Measurements from ENCODE around the gene HECA. TPM values are rescaled to one million over a fixed set of nuclear protein-coding genes. Genes with fewer than 3 reads are reported as not detected.

HECA gene, protein sequence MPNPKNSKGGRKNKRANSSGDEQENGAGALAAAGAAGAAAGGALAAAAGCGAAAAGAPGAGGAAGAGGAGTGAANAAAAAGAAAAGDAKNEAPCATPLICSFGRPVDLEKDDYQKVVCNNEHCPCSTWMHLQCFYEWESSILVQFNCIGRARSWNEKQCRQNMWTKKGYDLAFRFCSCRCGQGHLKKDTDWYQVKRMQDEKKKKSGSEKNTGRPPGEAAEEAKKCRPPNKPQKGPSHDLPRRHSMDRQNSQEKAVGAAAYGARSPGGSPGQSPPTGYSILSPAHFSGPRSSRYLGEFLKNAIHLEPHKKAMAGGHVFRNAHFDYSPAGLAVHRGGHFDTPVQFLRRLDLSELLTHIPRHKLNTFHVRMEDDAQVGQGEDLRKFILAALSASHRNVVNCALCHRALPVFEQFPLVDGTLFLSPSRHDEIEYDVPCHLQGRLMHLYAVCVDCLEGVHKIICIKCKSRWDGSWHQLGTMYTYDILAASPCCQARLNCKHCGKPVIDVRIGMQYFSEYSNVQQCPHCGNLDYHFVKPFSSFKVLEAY
- 7.9 TPM for polyA plus RNA-seq (2013, experiment 1 of 2)
- polyA plus RNA-seq (2013, experiment 2 of 2), result 8.0 TPM

GRCh38 chr6:139134817-139135577 lies at the start of gene HECA:
TSS of gene HECA (plus strand) at chr6:139135080. CDS start at chr6:139135397, 317 bp downstream.
- no peak within 1 kb of the TSS for H3K4ac ChIP-seq (ENCODE audit: low read length)
- no peak within 1 kb of the TSS for H4K91ac ChIP-seq (ENCODE audit: low read depth, low read length, poor library complexity)
- H3K36me3 ChIP-seq (replicated peaks in 1 of 2; ENCODE audit: control insufficient read depth in 2 of 2, insufficient read depth in 2 of 2, low read length in 2 of 2), result no peaks in the 10 kb centered on the region
- no peak within 1 kb of the TSS for H2AK5ac ChIP-seq (ENCODE audit: low read depth, low read length)
- no peaks in the 10 kb centered on the region for H3K4me1 ChIP-seq (ENCODE audit: control insufficient read depth in 2 of 2, insufficient read depth in 1 of 2, low read depth in 1 of 2, low read length in 2 of 2)
- H3K18ac ChIP-seq (ENCODE audit: low read length), result peak within 1 kb of the TSS; percentile 96
- H3K9ac ChIP-seq (ENCODE audit: low read depth, low read length, poor library complexity), result peak within 1 kb of the TSS; percentile 91
- H3K14ac ChIP-seq (ENCODE audit: low read length), result peak within 1 kb of the TSS; percentile 89
- peak within 1 kb of the TSS; percentile 93 for H2AFZ ChIP-seq (ENCODE audit: low read length)
- H3K4me3 ChIP-seq (ENCODE audit: low read length in 2 of 2), result peak within 1 kb of the TSS; percentile 77 to 99
- H3K27ac ChIP-seq (replicated peaks; ENCODE audit: low read length), result no peak within 1 kb of the TSS
- no peaks in the 10 kb centered on the region for H3K79me1 ChIP-seq (ENCODE audit: low read depth, low read length)
- H2BK12ac ChIP-seq (ENCODE audit: low read length), result no peak within 1 kb of the TSS
- H2BK5ac ChIP-seq (ENCODE audit: low read length), result no peak within 1 kb of the TSS
- no CpG with 5 or more reads among the region's 105 CpGs for WGBS, 2 donors (ENCODE audit: extremely low coverage in 2 of 2, insufficient read length in 2 of 2, insufficient replicate concordance in 1 of 2)
- H3K23ac ChIP-seq (ENCODE audit: low read depth, low read length, poor library complexity), result peak within 1 kb of the TSS; percentile 73
- H3K27me3 ChIP-seq (ENCODE audit: control insufficient read depth in 3 of 3, insufficient read depth in 3 of 3, low read depth in 1 of 3, low read length in 3 of 3), result no peaks in the 10 kb centered on the region
- H4K8ac ChIP-seq (ENCODE audit: low read depth, low read length), result no peak within 1 kb of the TSS
- H2BK120ac ChIP-seq (ENCODE audit: low read depth, low read length), result peak within 1 kb of the TSS; percentile 72
- H3K9me3 ChIP-seq (replicated peaks in 1 of 2; ENCODE audit: control insufficient read depth in 2 of 2, insufficient read depth in 1 of 2, low read depth in 1 of 2, low read length in 2 of 2), result no peaks in the 10 kb centered on the region
- H3K4me2 ChIP-seq (ENCODE audit: insufficient read depth, low read length, poor library complexity, severe bottlenecking), result peak within 1 kb of the TSS; percentile 86
- DNase-seq (ENCODE audit: low spot score), result peak; percentile 88
- no peak within 1 kb of the TSS for H2BK15ac ChIP-seq (ENCODE audit: low read length)

DNA sequence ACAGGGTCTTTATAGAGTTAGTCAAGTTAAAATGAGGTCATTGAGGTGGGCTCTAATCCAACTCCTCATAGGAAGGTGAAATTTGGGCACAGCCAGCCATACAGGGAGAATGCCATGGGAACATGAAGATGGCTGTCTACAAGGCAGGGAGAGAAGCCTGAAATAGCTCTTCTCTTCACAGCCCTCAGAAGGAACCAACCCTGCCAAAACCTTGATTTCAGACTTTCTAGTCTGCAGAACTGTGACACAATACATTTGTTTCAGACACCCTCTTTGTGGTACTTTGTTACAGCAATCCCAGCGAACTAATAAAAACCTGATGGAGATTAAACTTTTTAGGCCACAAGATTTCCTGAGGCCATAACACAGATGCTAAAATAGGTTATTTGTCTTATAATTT lies 43.1 kb upstream of the HECA start:
- Histone ChIP-seq H3K23ac (ENCODE audit: low read depth, low read length, poor library complexity) (no peak overlapping the region), H3K14ac (ENCODE audit: low read length) (no peak overlapping the region), H2BK15ac (ENCODE audit: low read length) (no peak overlapping the region), H3K4me2 (ENCODE audit: insufficient read depth, low read length, poor library complexity, severe bottlenecking) (no peak overlapping the region), H3K36me3 (replicated peaks in 1 of 2; ENCODE audit: control insufficient read depth in 2 of 2, insufficient read depth in 2 of 2, low read length in 2 of 2) (no peaks in the 10 kb centered on the region), H2BK5ac (ENCODE audit: low read length) (no peak overlapping the region), H2AFZ (ENCODE audit: low read length) (no peak overlapping the region), H3K27me3 (ENCODE audit: control insufficient read depth in 3 of 3, insufficient read depth in 3 of 3, low read depth in 1 of 3, low read length in 3 of 3) (no peaks in the 10 kb centered on the region), H3K27ac (replicated peaks; ENCODE audit: low read length) (no peak overlapping the region), H3K4me3 (ENCODE audit: low read length in 2 of 2) (no peak overlapping the region), H4K8ac (ENCODE audit: low read depth, low read length) (no peak overlapping the region), H3K9ac (ENCODE audit: low read depth, low read length, poor library complexity) (no peak overlapping the region), H3K9me3 (replicated peaks in 1 of 2; ENCODE audit: control insufficient read depth in 2 of 2, insufficient read depth in 1 of 2, low read depth in 1 of 2, low read length in 2 of 2) (no peaks in the 10 kb centered on the region), H3K79me1 (ENCODE audit: low read depth, low read length) (no peaks in the 10 kb centered on the region), H2BK12ac (ENCODE audit: low read length) (no peak overlapping the region), H4K91ac (ENCODE audit: low read depth, low read length, poor library complexity) (no peak overlapping the region), H3K18ac (ENCODE audit: low read length) (no peak overlapping the region), H2AK5ac (ENCODE audit: low read depth, low read length) (no peak overlapping the region), H3K4ac (ENCODE audit: low read length) (no peak overlapping the region), H2BK120ac (ENCODE audit: low read depth, low read length) (no peak overlapping the region), H3K4me1 (ENCODE audit: control insufficient read depth in 2 of 2, insufficient read depth in 1 of 2, low read depth in 1 of 2, low read length in 2 of 2) (no peaks in the 10 kb centered on the region)
- WGBS, 2 donors (ENCODE audit: extremely low coverage in 2 of 2, insufficient read length in 2 of 2, insufficient replicate concordance in 1 of 2), result no CpG with 5 or more reads among the region's 1 CpG
- DNase-seq (ENCODE audit: low spot score), result no peak

GRCh38 chr6:139099984-139100383 lies 34.9 kb upstream of the HECA start:
- Histone ChIP-seq H4K91ac (ENCODE audit: low read depth, low read length, poor library complexity) (no peak overlapping the region), H2AFZ (ENCODE audit: low read length) (peak overlapping the region; percentile 49), H3K4me3 (ENCODE audit: low read length in 2 of 2) (no peak overlapping the region), H3K27ac (replicated peaks; ENCODE audit: low read length) (no peak overlapping the region), H2AK5ac (ENCODE audit: low read depth, low read length) (no peak overlapping the region), H2BK12ac (ENCODE audit: low read length) (no peak overlapping the region), H3K4me2 (ENCODE audit: insufficient read depth, low read length, poor library complexity, severe bottlenecking) (no peak overlapping the region), H3K36me3 (replicated peaks in 1 of 2; ENCODE audit: control insufficient read depth in 2 of 2, insufficient read depth in 2 of 2, low read length in 2 of 2) (no peaks in the 10 kb centered on the region), H2BK15ac (ENCODE audit: low read length) (no peak overlapping the region), H3K9me3 (replicated peaks in 1 of 2; ENCODE audit: control insufficient read depth in 2 of 2, insufficient read depth in 1 of 2, low read depth in 1 of 2, low read length in 2 of 2) (peaks cover 0 to 4% of the 10 kb centered on the region in 2 donors), H3K79me1 (ENCODE audit: low read depth, low read length) (no peaks in the 10 kb centered on the region), H3K4ac (ENCODE audit: low read length) (no peak overlapping the region), H3K23ac (ENCODE audit: low read depth, low read length, poor library complexity) (no peak overlapping the region), H3K27me3 (ENCODE audit: control insufficient read depth in 3 of 3, insufficient read depth in 3 of 3, low read depth in 1 of 3, low read length in 3 of 3) (no peaks in the 10 kb centered on the region), H4K8ac (ENCODE audit: low read depth, low read length) (no peak overlapping the region), H3K4me1 (ENCODE audit: control insufficient read depth in 2 of 2, insufficient read depth in 1 of 2, low read depth in 1 of 2, low read length in 2 of 2) (peaks cover 3% of the 10 kb centered on the region in 2 donors), H2BK120ac (ENCODE audit: low read depth, low read length) (no peak overlapping the region), H3K14ac (ENCODE audit: low read length) (no peak overlapping the region), H3K9ac (ENCODE audit: low read depth, low read length, poor library complexity) (no peak overlapping the region), H3K18ac (ENCODE audit: low read length) (no peak overlapping the region), H2BK5ac (ENCODE audit: low read length) (no peak overlapping the region)
- no CpG with 5 or more reads among the region's 2 CpGs for WGBS, 2 donors (ENCODE audit: extremely low coverage in 2 of 2, insufficient read length in 2 of 2, insufficient replicate concordance in 1 of 2)
- DNase-seq (ENCODE audit: low spot score), result no peak

- H2AFZ ChIP-seq (ENCODE audit: low read length), result no peak overlapping the region
- no peak overlapping the region for H3K9ac ChIP-seq (ENCODE audit: low read depth, low read length, poor library complexity)
- DNase-seq (ENCODE audit: low spot score), result no peak
- H3K14ac ChIP-seq (ENCODE audit: low read length), result no peak overlapping the region
- no peak overlapping the region for H2AK5ac ChIP-seq (ENCODE audit: low read depth, low read length)
- H2BK5ac ChIP-seq (ENCODE audit: low read length), result no peak overlapping the region
- no peak overlapping the region for H2BK15ac ChIP-seq (ENCODE audit: low read length)
- WGBS, 2 donors (ENCODE audit: extremely low coverage in 2 of 2, insufficient read length in 2 of 2, insufficient replicate concordance in 1 of 2), result no CpG with 5 or more reads among the region's 6 CpGs
- H4K8ac ChIP-seq (ENCODE audit: low read depth, low read length), result no peak overlapping the region
- H3K18ac ChIP-seq (ENCODE audit: low read length), result no peak overlapping the region
- H2BK120ac ChIP-seq (ENCODE audit: low read depth, low read length), result no peak overlapping the region
- no peak overlapping the region for H3K4me3 ChIP-seq (ENCODE audit: low read length in 2 of 2)
- H3K4me1 ChIP-seq (ENCODE audit: control insufficient read depth in 2 of 2, insufficient read depth in 1 of 2, low read depth in 1 of 2, low read length in 2 of 2), result no peaks in the 10 kb centered on the region
- H2BK12ac ChIP-seq (ENCODE audit: low read length), result no peak overlapping the region
- H3K36me3 ChIP-seq (replicated peaks in 1 of 2; ENCODE audit: control insufficient read depth in 2 of 2, insufficient read depth in 2 of 2, low read length in 2 of 2), result no peaks in the 10 kb centered on the region
- no peaks in the 10 kb centered on the region for H3K9me3 ChIP-seq (replicated peaks in 1 of 2; ENCODE audit: control insufficient read depth in 2 of 2, insufficient read depth in 1 of 2, low read depth in 1 of 2, low read length in 2 of 2)
- peaks cover 0 to 3% (median 0%) of the 10 kb centered on the region in 3 experiments for H3K27me3 ChIP-seq (ENCODE audit: control insufficient read depth in 3 of 3, insufficient read depth in 3 of 3, low read depth in 1 of 3, low read length in 3 of 3)
- H3K4ac ChIP-seq (ENCODE audit: low read length), result no peak overlapping the region
- no peak overlapping the region for H3K4me2 ChIP-seq (ENCODE audit: insufficient read depth, low read length, poor library complexity, severe bottlenecking)
- peaks cover 2% of the 10 kb centered on the region for H3K79me1 ChIP-seq (ENCODE audit: low read depth, low read length)
- no peak overlapping the region for H4K91ac ChIP-seq (ENCODE audit: low read depth, low read length, poor library complexity)
- no peak overlapping the region for H3K27ac ChIP-seq (replicated peaks; ENCODE audit: low read length)
- H3K23ac ChIP-seq (ENCODE audit: low read depth, low read length, poor library complexity), result no peak overlapping the region
These were observed 27.8 kb upstream of the HECA start for GRCh38 chr6:139107051-139107450.

All from neuronal stem cell (in vitro differentiated cells).